ENCODE data around the gene SIGMAR1.

The SIGMAR1 gene

GRCh38 chr9:34664281-34665066 lies 26.9 kb upstream of the SIGMAR1 start:
- TF ChIP-seq, protein P1, sequence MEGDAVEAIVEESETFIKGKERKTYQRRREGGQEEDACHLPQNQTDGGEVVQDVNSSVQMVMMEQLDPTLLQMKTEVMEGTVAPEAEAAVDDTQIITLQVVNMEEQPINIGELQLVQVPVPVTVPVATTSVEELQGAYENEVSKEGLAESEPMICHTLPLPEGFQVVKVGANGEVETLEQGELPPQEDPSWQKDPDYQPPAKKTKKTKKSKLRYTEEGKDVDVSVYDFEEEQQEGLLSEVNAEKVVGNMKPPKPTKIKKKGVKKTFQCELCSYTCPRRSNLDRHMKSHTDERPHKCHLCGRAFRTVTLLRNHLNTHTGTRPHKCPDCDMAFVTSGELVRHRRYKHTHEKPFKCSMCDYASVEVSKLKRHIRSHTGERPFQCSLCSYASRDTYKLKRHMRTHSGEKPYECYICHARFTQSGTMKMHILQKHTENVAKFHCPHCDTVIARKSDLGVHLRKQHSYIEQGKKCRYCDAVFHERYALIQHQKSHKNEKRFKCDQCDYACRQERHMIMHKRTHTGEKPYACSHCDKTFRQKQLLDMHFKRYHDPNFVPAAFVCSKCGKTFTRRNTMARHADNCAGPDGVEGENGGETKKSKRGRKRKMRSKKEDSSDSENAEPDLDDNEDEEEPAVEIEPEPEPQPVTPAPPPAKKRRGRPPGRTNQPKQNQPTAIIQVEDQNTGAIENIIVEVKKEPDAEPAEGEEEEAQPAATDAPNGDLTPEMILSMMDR (IDR thresholded peaks at IDR 0.05; ENCODE audit: low read depth, low read length): peak; percentile 98
- H3K4me3 ChIP-seq (ENCODE audit: low read depth, low read length): peak overlapping the region; percentile 87

DNA sequence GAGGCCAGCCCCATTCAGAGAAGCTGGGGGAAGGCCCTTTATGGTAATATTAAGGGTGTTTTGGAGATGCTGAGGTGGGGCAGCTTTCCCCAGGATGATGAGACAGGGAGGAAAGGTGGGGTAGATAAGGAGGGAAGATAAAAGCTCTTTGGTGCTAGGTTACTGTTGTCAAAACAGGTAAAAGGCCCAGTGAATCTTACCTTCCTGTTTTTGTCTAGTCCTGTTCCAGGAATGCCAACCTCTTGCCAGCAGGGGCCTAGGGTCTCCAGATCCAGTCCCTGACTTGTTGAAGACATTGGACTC lies 25.7 kb upstream of the SIGMAR1 start:
- TF ChIP-seq, protein P1 (IDR thresholded peaks at IDR 0.05; ENCODE audit: low read depth, low read length): no peak
- H3K4me3 ChIP-seq (ENCODE audit: low read depth, low read length): no peak overlapping the region

DNA sequence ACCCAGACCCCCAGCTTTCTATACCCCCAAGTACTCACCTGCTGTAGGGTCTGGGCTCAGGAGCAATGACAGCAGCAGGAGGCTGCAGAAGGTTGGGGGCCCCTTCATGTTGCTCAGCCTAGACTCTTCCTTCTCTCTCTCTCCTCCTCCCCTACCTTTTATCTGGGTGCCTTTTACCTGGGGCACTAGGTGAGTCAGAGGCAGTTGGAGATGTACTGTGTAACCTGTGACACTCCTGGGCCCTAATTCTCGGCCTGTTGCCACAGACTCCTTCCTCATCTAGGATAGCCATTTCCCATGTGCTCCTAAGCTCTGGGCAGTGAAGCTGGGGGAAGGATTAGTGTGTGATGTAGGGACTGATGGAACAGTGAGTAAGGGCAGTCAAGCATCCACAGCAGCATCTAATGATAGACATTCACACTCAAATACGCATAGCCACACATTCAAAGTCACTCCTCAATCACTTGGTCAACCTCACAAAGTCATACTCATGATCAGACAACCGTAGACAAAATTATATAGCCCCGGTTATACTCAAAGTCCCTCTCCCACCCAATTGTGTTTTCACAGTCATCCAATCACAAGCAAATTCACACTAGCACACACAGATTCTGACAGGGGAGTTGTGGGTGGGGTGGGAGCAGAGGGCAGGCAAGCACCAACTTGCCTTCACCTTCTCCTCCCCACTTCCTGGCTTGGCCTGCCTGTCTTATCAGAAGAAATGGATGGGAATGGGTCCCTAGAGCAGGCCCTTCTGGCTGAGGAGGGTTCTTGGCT lies 25.1 kb upstream of the SIGMAR1 start, which contains the start of gene CCL27:
CCL27 (minus strand) TSS at position 132 of the 777 bp plus-strand sequence; CDS start at position 108, 24 bp downstream.
- no peak within 1 kb of the TSS for H3K4me3 ChIP-seq (ENCODE audit: low read depth, low read length)
- TF ChIP-seq, protein P1 (IDR thresholded peaks at IDR 0.05; ENCODE audit: low read depth, low read length): no peak

GRCh38 chr9:34659592-34660253 lies 22.1 kb upstream of the SIGMAR1 start:
- H3K4me3 ChIP-seq (ENCODE audit: low read depth, low read length): no peak overlapping the region

GRCh38 chr9:34658461-34658860 lies 20.9 kb upstream of the SIGMAR1 start:
- H3K4me3 ChIP-seq (ENCODE audit: low read depth, low read length): no peak overlapping the region
- TF ChIP-seq, protein P1 (IDR thresholded peaks at IDR 0.05; ENCODE audit: low read depth, low read length): no peak

More at GRCh38 chr9:34659592-34660253, 22.1 kb upstream of the SIGMAR1 start:
- TF ChIP-seq, protein P1 (IDR thresholded peaks at IDR 0.05; ENCODE audit: low read depth, low read length): no peak

GRCh38 chr9:34656992-34657391 lies 19.4 kb upstream of the SIGMAR1 start:
- TF ChIP-seq, protein P1 (IDR thresholded peaks at IDR 0.05; ENCODE audit: low read depth, low read length): no peak

More at GRCh38 chr9:34656992-34657391, 19.4 kb upstream of the SIGMAR1 start:
- no peak overlapping the region for H3K4me3 ChIP-seq (ENCODE audit: low read depth, low read length)
